HFFc6 (cell line): Measurements from ENCODE around the gene ZKSCAN3. TPM values are rescaled to one million over a fixed set of nuclear protein-coding genes. Genes with fewer than 3 reads are reported as not detected.

Experiments used
- DNase-seq: peaks from one replicate; pipeline ENCODE4 v3.0.0-alpha.2; 2018
- H3K27ac Mint-ChIP-seq: 2 replicates; pipeline ENCODE4 v1.8.0; 2020; ENCODE audit warnings: mild to moderate bottlenecking, mixed read lengths
- H3K27me3 Mint-ChIP-seq: 2 replicates; pipeline ENCODE4 v1.8.0; 2021; ENCODE audit warnings: mild to moderate bottlenecking, moderate library complexity, mixed read lengths; ENCODE audit not compliant: insufficient read depth
- H3K36me3 Mint-ChIP-seq: 2 replicates; pipeline ENCODE4 v1.8.0; 2021; ENCODE audit warnings: low read depth, mixed read lengths
- H3K4me1 Mint-ChIP-seq: 2 replicates; pipeline ENCODE4 v1.8.0; 2020; ENCODE audit warnings: low read depth, mixed read lengths
- H3K4me3 Mint-ChIP-seq: 2 replicates; pipeline ENCODE4 v1.8.0; 2020; ENCODE audit warnings: mild to moderate bottlenecking, moderate library complexity, mixed read lengths
- H3K9me3 Mint-ChIP-seq: 2 replicates; pipeline ENCODE4 v1.8.0; 2020; ENCODE audit warnings: mild to moderate bottlenecking, mixed read lengths
- CTCF ChIP-seq: fragments of 200-600 bp; sonication (generic); IDR thresholded peaks from 2 replicates; pipeline ENCODE4 v1.5.0; 2021; ENCODE audit warnings: antibody characterized with exemption, mild to moderate bottlenecking
- total RNA-seq, 6 experiments: library from RNA; stranded (reverse); fragmentation: NEBNext Ultra II Directional; extraction: Animal tissue kit (Norgen Biotek cat#: 25700); gene quantifications; 2 replicates in 1 of 6; 3 replicates in 5 of 6; pipeline ENCODE4 v1.2.3, GENCODE V29; 2021

ZKSCAN3 gene
- total RNA-seq, 6 experiments from 2014 or later: 2.8 to 4.2 (median 3.6) TPM

- Mint-ChIP-seq H3K27ac (no peak overlapping the region), H3K4me3 (no peak overlapping the region), H3K9me3 (peaks cover 17% of the 10 kb centered on the region), H3K27me3 (peaks cover 2% of the 10 kb centered on the region), H3K36me3 (peaks cover 14% of the 10 kb centered on the region), H3K4me1 (peaks cover 5% of the 10 kb centered on the region)
- DNase-seq: no peak
- no peak for TF ChIP-seq CTCF
Measured at GRCh38 chr6:28322661-28323060, 27.1 kb upstream of the ZKSCAN3 start.

DNA sequence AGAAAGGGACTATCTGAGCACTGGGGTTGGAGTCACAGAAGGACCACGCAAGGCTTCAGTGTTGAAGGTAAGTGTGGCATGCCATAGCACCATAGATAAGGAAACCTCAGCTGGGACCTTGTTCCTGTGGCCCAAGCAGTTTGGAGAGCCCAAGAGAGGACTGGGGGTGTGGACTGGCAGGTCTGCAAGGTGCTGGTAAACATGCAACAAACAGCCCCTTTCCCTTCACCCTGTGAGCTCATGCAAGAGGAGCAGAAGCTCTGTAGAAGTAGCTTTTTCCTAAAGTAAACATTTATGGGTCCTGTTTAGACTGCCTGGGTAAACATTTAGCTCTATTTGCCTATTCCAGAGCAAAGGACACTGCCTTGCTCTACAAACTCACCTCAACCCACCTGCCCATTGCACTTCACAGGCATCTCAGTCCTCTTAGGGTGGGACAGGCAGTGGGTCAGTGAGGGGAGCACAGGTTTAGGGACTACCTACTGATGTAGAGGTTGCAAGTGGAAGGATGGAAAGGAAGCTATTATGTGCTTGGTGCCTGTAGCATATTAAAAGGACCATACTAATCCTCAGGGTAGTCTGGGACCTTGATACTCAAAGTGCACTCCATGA lies 25.8 kb upstream of the ZKSCAN3 start:
- no peak for DNase-seq
- peaks cover 22% of the 10 kb centered on the region for H3K9me3 Mint-ChIP-seq
- H3K4me1 Mint-ChIP-seq: no peaks in the 10 kb centered on the region
- peaks cover 2% of the 10 kb centered on the region for H3K27me3 Mint-ChIP-seq
- no peak overlapping the region for H3K4me3 Mint-ChIP-seq
- TF ChIP-seq CTCF: no peak
- no peak overlapping the region for H3K27ac Mint-ChIP-seq
- H3K36me3 Mint-ChIP-seq: peaks cover 19% of the 10 kb centered on the region

- no peak for TF ChIP-seq CTCF
- no peak overlapping the region for H3K27ac Mint-ChIP-seq
- H3K4me3 Mint-ChIP-seq: no peak overlapping the region
- no peak for DNase-seq
- peaks cover 24% of the 10 kb centered on the region for H3K36me3 Mint-ChIP-seq
- peaks cover 2% of the 10 kb centered on the region for H3K27me3 Mint-ChIP-seq
- H3K9me3 Mint-ChIP-seq: peaks cover 26% of the 10 kb centered on the region
- H3K4me1 Mint-ChIP-seq: no peaks in the 10 kb centered on the region
Measured at GRCh38 chr6:28326371-28326948, 23.3 kb upstream of the ZKSCAN3 start.

DNA sequence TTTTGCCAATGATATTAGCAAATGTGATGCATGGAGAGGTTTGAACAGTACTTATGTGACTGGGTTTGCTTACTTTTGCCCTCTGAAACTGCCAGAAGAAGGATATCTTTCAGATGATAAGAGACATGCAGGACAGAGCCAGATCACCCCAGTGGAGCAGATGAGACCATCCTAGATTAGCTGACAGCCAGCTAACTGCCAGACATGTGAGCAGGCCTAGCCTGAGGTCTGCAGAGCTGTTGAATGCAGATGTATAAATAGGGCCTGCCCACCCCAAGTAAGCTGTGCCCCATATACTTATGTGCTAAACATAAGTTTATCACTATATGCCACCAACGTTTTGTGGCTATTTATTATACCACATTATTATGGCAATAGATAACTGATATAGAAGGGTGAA lies 19.7 kb upstream of the ZKSCAN3 start:
- TF ChIP-seq CTCF: no peak
- no peak for DNase-seq
- peaks cover 4% of the 10 kb centered on the region; the same call in 1 of the 2 replicates for H3K27me3 Mint-ChIP-seq
- peaks cover 24% of the 10 kb centered on the region for H3K36me3 Mint-ChIP-seq
- H3K9me3 Mint-ChIP-seq: peaks cover 26% of the 10 kb centered on the region
- H3K27ac Mint-ChIP-seq: no peak overlapping the region
- H3K4me3 Mint-ChIP-seq: no peak overlapping the region
- H3K4me1 Mint-ChIP-seq: peaks cover 7% of the 10 kb centered on the region; the same call in 1 of the 2 replicates

DNA sequence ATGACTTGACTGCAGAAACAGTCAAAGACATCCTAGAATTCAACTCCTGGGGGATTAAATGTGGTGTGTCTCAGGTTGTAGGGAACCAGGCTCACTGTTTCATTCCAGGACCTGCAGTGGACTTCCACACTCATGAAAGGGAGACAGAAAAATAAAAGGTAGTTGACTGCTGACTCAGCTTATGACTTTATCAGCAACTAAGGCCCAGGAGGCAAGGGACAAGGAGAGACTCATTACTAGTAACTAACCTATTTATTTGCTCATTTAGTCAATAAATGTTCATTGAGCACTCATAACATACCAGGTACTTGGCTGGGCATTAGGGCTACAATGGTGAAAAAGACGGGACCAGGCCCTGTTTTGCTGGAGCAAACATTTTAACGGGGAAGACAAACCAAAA lies 16.7 kb upstream of the ZKSCAN3 start:
- Mint-ChIP-seq H3K4me3 (no peak overlapping the region), H3K4me1 (peaks cover 7% of the 10 kb centered on the region; the same call in 1 of the 2 replicates), H3K27ac (no peak overlapping the region)

More for the DNA sequence above, 16.7 kb upstream of the ZKSCAN3 start:
- TF ChIP-seq CTCF: no peak
- Mint-ChIP-seq H3K36me3 (peaks cover 7% of the 10 kb centered on the region; the same call in 1 of the 2 replicates), H3K27me3 (peaks cover 4% of the 10 kb centered on the region; the same call in 1 of the 2 replicates), H3K9me3 (peaks cover 6% of the 10 kb centered on the region; the same call in 1 of the 2 replicates)
- no peak for DNase-seq
